HG03103 (cell line): ENCODE data around the gene LOXL4.

Experiments used
- ATAC-seq: cut with Tn5 transposase; IDR thresholded peaks from one replicate; pipeline ENCODE4 v1.9.1; 2021; ENCODE audit warnings: low read depth; ENCODE audit not compliant: unreplicated experiment

Gene LOXL4

GRCh38 chr10:98205351-98205750, 62.6 kb downstream of the LOXL4 start:
- ATAC-seq: no peak

- no peak for ATAC-seq
Measured at GRCh38 chr10:98202378-98202777, 65.6 kb downstream of the LOXL4 start.

- no peak for ATAC-seq
Measured at GRCh38 chr10:98201760-98202159, 66.2 kb downstream of the LOXL4 start.
